GM18873 (cell line): Measurements from ENCODE around the gene ARHGAP40.

ENCODE experiments used
- ATAC-seq: cut with Tn5 transposase; IDR thresholded peaks from one replicate; pipeline ENCODE4 v1.9.1; 2021; ENCODE audit warnings: mild to moderate bottlenecking, moderate library complexity, moderate number of reproducible peaks; ENCODE audit not compliant: unreplicated experiment, low FRiP score

ARHGAP40 gene

GRCh38 chr20:38601216-38602184 lies at the start of gene ARHGAP40:
Gene ARHGAP40, plus strand, starts transcription at chr20:38601809.
- no peak for ATAC-seq

DNA sequence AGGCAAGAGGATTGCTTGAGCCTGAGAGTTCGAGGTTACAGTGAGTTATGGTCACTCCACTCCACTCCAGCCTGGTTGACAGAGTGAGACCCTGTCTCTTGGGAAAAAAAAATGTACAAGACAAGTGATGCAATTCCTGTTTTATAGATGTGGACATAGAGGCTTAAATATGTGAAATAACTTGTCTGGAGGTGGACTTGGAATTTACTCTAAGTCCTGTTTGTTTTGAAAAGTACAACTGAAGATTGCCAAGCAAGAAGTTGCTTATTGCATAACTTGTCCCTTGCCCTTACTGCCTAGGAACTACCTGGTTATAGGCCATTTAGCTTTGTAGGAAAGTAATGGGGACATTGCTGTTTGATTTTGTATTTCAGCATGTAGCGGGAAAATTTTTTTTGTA lies 46.6 kb upstream of the ARHGAP40 start:
- no peak for ATAC-seq

GRCh38 chr20:38555395-38555794 lies 46.2 kb upstream of the ARHGAP40 start:
- ATAC-seq = no peak

DNA sequence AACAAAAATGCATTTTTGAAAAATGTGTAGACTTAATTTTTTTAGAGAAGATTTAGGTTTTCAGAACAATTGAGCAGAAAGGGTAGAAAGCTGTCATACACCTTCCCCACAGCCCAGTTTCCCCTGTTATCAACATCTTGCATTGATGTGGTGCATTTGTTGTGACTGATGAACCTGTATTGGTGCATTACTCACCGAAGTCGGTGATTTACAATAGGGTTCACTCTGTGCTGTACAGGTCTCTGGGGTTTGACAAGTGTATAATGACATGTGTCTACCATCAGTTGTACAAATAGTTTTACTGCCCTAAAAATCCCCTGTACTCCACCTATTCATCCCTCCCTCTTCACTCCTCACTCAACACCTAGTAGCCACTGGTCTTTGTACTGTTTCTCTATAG lies 44.4 kb upstream of the ARHGAP40 start:
- no peak for ATAC-seq

- no peak for ATAC-seq
Measured at GRCh38 chr20:38558596-38559360, 42.8 kb upstream of the ARHGAP40 start.

- ATAC-seq = no peak
Measured at GRCh38 chr20:38559764-38560163, 41.8 kb upstream of the ARHGAP40 start.

DNA sequence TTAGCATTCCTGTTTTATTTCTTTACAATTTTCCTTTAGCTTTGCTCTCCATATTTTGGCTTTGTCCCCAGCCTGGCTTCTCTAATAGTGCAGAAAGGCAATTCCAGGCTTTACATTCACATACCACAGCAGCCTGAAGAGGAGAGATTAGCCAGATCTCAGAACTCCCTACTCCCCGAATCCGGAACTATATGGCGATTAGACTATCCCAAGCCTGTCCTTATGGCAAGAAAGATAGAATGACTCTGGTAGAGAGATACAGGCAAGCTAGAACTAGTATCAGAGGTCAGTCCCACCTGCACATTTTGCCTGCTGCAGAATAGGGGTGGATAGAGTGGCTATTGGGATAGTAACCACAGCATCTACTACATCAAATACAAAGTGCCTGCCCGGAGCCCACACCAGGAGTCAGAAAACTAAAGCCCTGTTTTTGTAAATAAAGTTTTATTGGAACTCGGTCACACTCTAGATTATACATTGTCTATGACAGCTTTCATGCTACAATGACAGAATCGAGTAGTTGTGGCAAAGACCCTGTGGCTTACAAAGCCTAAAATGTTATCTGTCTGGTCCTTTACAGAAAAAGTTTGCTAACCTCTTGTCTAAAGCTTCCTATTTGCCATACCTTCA lies 37.7 kb upstream of the ARHGAP40 start:
- no peak for ATAC-seq

DNA sequence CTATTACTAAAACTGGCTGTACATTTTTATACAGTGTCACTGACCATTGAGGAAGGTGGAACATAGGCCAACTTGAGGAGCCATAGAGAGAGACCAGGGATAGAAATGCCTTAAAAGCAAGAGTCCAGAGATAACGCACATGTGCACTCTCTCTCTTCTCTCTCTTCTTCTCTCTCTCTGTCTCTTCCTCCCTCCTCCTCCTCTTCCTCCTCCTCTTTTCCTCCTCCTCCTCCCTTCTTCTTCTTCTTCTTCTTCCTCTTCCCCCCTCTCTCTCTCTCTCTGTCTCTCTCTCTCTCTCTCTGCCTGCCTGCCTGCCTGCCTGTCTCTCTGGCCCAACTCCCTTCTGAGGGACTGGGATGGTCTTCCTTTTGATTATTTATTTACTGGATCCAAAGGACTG lies 36.9 kb upstream of the ARHGAP40 start:
- ATAC-seq = no peak

DNA sequence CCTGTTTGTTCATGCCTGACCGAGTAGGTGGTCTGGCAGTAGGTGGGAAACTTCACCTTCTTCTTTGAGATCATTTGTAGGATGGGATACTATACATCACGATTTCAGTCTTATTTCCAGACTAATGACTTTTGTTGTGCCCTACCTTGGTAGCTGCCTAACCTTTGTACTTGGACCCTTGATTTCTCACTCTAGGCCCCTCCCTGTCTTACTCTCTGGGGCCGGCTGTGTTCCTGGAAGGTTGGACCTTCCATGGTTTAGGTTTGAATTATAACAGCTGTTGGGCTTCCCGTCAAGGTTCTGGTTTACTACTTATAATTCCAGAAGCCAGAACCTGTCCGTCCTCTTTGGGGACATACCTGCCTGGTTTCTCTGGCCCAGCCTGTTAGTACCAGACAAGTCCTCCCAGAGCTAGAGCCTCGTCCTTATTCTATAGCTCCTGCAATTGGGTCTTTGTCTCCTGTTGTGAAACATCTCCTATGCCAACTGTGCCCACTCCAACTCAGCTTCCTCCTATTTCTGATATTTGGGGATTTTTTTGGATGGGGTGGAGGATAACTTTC lies 35.5 kb upstream of the ARHGAP40 start:
- ATAC-seq = no peak

- no peak for ATAC-seq
Measured at GRCh38 chr20:38569747-38570525, 31.7 kb upstream of the ARHGAP40 start.

GRCh38 chr20:38573413-38573812 lies 28.2 kb upstream of the ARHGAP40 start:
- ATAC-seq = no peak

DNA sequence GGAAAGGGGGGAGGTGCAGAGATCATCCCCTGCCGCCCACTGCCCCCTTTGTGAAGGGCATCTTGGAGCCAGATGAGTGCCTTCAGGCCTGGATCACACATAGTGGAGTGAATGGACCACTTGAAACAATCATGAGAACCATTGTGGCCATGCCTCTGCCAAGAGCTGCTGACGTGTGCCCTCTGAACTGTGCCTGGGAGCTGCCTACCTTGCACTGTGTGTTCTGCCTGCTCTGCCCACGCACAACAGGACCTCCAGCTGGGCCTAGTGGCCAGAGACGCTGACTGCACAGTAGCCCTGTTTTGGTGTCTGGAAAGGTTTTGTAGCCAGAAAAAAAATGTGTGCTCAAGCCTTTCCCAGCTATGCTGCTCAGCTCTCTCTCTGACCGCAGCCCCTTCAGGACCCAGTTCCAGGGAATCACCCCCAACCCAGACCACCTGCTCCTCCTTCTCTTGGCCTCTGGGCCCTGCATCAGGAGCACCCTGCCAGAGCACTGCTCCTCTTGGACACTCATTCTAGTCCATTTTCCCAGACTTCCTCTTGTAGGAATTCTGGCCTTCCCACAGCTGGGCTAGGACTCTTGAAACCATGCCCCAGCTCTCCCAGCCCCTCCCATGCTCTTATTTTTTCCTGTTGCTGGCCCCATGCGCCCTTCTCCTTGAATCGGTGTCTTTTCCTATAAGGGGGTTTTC lies 22.2 kb upstream of the ARHGAP40 start:
- no peak for ATAC-seq

DNA sequence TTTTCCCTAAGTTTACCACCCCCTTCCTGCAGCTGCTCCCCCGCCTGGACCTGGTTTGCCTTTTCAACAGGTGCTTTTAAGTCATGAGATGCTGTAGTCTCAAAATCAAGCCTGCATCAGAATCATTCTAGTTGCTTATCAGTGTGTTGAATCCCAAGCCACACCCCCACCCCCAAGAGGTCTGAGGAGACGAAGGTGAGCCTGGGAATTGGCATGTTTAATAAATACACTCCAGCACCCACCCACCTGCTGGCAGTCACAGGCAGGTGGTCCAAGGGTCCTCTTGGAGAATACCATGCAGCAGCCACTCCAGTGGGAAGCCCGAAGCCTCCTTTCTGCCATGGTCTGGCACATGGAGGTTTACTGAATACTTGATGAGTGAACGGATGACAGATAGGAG lies 21.7 kb upstream of the ARHGAP40 start:
- ATAC-seq = no peak

DNA sequence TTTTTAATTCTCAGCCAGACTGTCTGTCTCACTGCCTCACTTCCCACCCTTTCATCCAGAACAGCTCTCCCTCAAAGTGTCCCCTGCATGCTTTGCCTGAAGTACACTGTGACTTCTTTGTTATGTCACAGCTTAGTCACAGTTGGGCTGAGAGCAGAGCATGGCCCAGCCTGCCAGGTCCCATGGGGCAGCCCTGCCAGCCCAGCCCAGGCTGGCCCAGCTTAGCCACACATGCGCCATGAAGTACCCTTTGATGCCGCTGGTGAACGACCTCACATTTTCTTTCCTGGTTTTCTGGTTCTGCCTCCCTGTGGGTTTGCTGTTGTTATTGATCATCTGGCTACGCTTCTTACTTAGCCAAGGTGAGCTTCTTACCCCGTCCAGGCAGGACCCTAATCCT lies 20.6 kb upstream of the ARHGAP40 start, which contains the start of gene ADIG:
Gene ADIG, plus strand, starts transcription at position 185 of the 400 bp plus-strand sequence. Its CDS starts 54 bp downstream, at position 239.
- no peak for ATAC-seq

GRCh38 chr20:38581830-38582358 lies 19.7 kb upstream of the ARHGAP40 start:
- no peak for ATAC-seq

DNA sequence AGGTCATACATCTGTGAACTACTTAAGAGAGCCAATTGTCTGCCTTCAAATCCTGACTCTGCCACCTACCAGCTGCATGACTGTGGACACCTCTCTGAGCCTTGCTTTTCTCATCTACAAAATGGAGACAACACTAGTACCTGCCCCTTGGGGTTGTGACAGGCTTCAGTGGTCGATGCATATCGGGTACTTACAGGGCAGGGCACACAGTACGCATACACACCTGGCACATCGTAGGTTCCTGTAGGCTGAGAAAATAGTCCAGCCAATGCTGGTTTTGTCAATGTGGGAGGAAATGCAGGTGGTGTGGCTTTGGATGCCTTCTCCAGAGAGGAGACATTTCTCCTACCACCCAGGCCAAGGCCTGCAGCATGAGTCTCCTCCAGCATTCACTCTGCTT lies 18.3 kb upstream of the ARHGAP40 start:
- no peak for ATAC-seq

GRCh38 chr20:38584099-38584763 lies 17.4 kb upstream of the ARHGAP40 start:
- no peak for ATAC-seq

DNA sequence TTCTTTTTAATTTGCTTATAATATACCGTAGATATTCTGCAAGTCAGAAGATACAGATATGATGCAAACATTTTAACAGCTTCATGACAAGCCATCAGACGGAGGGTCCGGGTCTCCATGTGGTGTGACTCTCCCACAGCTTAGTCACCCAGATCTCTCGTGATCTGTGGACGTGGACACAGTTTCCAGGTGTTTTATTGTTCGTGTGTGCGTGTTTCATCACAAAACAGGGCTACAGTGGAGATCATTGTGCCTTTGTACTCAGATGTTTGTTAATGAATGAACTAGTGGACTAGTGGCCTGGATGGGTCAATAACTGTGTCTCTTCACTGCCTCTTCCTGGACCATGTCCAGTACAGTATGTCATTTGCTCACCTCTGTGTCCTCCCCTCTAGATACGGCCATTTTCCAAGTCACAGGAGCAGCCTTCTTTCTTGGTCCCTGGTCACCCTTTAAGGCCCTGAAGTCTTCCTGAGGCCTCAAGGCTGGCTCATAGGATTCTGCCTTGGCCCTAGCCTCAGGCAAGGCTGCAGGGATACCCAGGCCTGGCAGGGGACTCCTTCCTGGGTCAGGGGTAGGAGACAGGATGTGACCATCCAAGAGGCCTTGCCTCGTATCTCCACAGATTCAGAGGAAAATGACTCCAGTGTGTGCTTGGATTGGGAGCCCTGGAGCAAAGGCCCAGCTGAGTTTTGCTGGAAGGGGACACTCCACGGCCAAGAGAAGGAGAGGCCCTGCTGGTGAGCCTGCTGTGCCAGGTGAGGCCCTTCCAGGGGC lies 16.0 kb upstream of the ARHGAP40 start:
- ATAC-seq = no peak
